ENCODE measurements around the gene CCDC40. TPM values are rescaled to one million over a fixed set of nuclear protein-coding genes. Genes with fewer than 3 reads are reported as not detected.
A peak's percentile ranks its signal among the peaks of the same experiment; 100 is the strongest.

Gene CCDC40
- total RNA-seq, 1 experiment from 2014 or later, result 16.3 TPM

DNA sequence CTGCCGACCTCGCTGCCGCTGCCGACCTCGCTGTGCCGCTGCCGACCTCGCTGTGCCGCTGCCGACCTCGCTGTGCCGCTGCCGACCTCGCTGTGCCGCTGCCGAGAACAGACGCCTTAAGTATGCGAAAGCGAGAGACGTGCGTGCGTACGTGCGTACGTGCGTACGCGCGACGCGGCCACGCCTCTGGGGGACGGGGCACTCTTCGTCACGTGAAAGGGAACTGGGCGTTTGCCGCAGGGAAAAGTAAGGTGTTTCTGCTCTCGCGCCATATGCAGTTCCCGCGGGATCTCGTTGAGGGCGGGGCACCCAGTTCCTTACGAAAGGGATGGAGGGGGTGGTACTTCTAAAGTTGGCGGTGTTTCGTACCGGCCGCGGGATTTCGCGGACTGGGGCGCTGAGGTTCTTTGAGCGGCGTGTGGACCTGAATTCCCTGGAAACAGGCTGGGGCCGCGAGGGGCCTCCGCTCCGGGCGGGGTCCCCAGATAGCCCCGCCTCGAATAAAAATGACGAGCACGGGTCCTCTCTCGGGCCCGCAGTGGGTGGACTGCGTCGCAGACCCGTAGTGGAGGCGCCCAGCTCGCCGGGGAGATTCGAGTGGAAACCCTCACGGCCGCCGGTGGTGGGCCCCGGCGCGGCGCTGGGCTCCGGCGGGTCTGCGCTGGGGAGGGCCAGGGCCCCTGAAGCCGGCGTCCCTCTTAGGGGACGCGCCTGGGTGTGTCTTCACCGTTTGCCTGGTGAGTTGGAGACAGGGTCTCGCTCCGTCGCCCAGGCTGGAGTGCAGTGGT is 110.8 kb downstream of the CCDC40 start, which contains the start of gene EIF4A3 (continued):
- TF ChIP-seq, protein P1, sequence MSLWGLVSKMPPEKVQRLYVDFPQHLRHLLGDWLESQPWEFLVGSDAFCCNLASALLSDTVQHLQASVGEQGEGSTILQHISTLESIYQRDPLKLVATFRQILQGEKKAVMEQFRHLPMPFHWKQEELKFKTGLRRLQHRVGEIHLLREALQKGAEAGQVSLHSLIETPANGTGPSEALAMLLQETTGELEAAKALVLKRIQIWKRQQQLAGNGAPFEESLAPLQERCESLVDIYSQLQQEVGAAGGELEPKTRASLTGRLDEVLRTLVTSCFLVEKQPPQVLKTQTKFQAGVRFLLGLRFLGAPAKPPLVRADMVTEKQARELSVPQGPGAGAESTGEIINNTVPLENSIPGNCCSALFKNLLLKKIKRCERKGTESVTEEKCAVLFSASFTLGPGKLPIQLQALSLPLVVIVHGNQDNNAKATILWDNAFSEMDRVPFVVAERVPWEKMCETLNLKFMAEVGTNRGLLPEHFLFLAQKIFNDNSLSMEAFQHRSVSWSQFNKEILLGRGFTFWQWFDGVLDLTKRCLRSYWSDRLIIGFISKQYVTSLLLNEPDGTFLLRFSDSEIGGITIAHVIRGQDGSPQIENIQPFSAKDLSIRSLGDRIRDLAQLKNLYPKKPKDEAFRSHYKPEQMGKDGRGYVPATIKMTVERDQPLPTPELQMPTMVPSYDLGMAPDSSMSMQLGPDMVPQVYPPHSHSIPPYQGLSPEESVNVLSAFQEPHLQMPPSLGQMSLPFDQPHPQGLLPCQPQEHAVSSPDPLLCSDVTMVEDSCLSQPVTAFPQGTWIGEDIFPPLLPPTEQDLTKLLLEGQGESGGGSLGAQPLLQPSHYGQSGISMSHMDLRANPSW (CRISPR knock-in tag; conservative IDR thresholded peaks at IDR 0.05; ENCODE audit: low read depth), result 0 out of 2 replicates have a peak, but pooled peaks have one; percentile 13
- TF ChIP-seq, protein P2, sequence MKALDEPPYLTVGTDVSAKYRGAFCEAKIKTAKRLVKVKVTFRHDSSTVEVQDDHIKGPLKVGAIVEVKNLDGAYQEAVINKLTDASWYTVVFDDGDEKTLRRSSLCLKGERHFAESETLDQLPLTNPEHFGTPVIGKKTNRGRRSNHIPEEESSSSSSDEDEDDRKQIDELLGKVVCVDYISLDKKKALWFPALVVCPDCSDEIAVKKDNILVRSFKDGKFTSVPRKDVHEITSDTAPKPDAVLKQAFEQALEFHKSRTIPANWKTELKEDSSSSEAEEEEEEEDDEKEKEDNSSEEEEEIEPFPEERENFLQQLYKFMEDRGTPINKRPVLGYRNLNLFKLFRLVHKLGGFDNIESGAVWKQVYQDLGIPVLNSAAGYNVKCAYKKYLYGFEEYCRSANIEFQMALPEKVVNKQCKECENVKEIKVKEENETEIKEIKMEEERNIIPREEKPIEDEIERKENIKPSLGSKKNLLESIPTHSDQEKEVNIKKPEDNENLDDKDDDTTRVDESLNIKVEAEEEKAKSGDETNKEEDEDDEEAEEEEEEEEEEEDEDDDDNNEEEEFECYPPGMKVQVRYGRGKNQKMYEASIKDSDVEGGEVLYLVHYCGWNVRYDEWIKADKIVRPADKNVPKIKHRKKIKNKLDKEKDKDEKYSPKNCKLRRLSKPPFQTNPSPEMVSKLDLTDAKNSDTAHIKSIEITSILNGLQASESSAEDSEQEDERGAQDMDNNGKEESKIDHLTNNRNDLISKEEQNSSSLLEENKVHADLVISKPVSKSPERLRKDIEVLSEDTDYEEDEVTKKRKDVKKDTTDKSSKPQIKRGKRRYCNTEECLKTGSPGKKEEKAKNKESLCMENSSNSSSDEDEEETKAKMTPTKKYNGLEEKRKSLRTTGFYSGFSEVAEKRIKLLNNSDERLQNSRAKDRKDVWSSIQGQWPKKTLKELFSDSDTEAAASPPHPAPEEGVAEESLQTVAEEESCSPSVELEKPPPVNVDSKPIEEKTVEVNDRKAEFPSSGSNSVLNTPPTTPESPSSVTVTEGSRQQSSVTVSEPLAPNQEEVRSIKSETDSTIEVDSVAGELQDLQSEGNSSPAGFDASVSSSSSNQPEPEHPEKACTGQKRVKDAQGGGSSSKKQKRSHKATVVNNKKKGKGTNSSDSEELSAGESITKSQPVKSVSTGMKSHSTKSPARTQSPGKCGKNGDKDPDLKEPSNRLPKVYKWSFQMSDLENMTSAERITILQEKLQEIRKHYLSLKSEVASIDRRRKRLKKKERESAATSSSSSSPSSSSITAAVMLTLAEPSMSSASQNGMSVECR (CRISPR knock-in tag; IDR thresholded peaks at IDR 0.05; ENCODE audit: borderline replicate concordance), result peak; percentile 50; the same call in 1 of the 2 replicates
- TF ChIP-seq ZNF138 (CRISPR knock-in tag; conservative IDR thresholded peaks at IDR 0.05), result 0 out of 2 replicates have a peak, but pooled peaks have one; percentile 36
- TF ChIP-seq, protein P3, sequence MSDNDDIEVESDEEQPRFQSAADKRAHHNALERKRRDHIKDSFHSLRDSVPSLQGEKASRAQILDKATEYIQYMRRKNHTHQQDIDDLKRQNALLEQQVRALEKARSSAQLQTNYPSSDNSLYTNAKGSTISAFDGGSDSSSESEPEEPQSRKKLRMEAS (CRISPR knock-in tag; IDR thresholded peaks at IDR 0.05), result peak; percentile 86; the same call in 1 of the 2 replicates
- TF ChIP-seq, protein P4, sequence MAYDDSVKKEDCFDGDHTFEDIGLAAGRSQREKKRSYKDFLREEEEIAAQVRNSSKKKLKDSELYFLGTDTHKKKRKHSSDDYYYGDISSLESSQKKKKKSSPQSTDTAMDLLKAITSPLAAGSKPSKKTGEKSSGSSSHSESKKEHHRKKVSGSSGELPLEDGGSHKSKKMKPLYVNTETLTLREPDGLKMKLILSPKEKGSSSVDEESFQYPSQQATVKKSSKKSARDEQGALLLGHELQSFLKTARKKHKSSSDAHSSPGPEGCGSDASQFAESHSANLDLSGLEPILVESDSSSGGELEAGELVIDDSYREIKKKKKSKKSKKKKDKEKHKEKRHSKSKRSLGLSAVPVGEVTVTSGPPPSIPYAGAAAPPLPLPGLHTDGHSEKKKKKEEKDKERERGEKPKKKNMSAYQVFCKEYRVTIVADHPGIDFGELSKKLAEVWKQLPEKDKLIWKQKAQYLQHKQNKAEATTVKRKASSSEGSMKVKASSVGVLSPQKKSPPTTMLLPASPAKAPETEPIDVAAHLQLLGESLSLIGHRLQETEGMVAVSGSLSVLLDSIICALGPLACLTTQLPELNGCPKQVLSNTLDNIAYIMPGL (CRISPR knock-in tag; IDR thresholded peaks at IDR 0.05), result peak; percentile 83
- TF ChIP-seq FOXJ3 (CRISPR knock-in tag; IDR thresholded peaks at IDR 0.05; ENCODE audit: borderline replicate concordance), result no peak
- peak; percentile 80 for TF ChIP-seq GABPB1 (CRISPR knock-in tag; IDR thresholded peaks at IDR 0.05)
- peak; percentile 83 for TF ChIP-seq ZNF121 (CRISPR knock-in tag; IDR thresholded peaks at IDR 0.05)
- no peak for TF ChIP-seq NFYB (CRISPR knock-in tag; conservative IDR thresholded peaks at IDR 0.05; ENCODE audit: low read depth)
- TF ChIP-seq TEAD1 (CRISPR knock-in tag; IDR thresholded peaks at IDR 0.05), result peak; percentile 28; the same call in 1 of the 2 replicates

Small RNAs within 50 kb of the gene (microRNA-seq; reads per million reads assigned to microRNA genes)
- not detected for gene MIR1268B (ENCODE audit: borderline number of aligned reads)

Other genes starting within 250 kb of the CCDC40 start
- gene CBX8, start 239.6 kb upstream of the CCDC40 start, total RNA-seq (2021), result 1.8 to 2.1 TPM (median 2.0 TPM) in 3 replicates
- gene CBX4, start 197.2 kb upstream of the CCDC40 start, total RNA-seq (2021), result 3.2 to 3.9 TPM (median 3.3 TPM) in 3 replicates
- 89.8 to 96.1 TPM (median 90.4 TPM) in 3 replicates for gene TBC1D16, start 770 bp upstream of the CCDC40 start, total RNA-seq (2021)
- 91.6 to 97.7 TPM (median 93.9 TPM) in 3 replicates for gene GAA, start 64.9 kb downstream of the CCDC40 start, total RNA-seq (2021)
- gene EIF4A3, start 110.5 kb downstream of the CCDC40 start, total RNA-seq (2021), result 142 to 160 TPM (median 142 TPM) in 3 replicates
- 0.18 to 0.83 TPM (median 0.25 TPM) in 3 replicates for gene CARD14, start 133.4 kb downstream of the CCDC40 start, total RNA-seq (2021)
- gene SGSH, start 183.7 kb downstream of the CCDC40 start, total RNA-seq (2021), result 22.0 to 27.7 TPM (median 22.0 TPM) in 3 replicates
- gene SLC26A11, start 183.8 kb downstream of the CCDC40 start, total RNA-seq (2021), result 19.1 to 26.4 TPM (median 23.5 TPM) in 3 replicates
- gene RNF213, start 224.2 kb downstream of the CCDC40 start, total RNA-seq (2021), result 70.3 to 72.6 TPM (median 70.5 TPM) in 3 replicates

Measured in WTC11 (cell line).